ENCODE results near the gene KLHL2.
"Not testable (repeated sequence)": the region's sequence is repeated elsewhere in the genome, so short reads cannot be mapped to it uniquely, and the experiment has no call there.

Gene KLHL2, protein sequence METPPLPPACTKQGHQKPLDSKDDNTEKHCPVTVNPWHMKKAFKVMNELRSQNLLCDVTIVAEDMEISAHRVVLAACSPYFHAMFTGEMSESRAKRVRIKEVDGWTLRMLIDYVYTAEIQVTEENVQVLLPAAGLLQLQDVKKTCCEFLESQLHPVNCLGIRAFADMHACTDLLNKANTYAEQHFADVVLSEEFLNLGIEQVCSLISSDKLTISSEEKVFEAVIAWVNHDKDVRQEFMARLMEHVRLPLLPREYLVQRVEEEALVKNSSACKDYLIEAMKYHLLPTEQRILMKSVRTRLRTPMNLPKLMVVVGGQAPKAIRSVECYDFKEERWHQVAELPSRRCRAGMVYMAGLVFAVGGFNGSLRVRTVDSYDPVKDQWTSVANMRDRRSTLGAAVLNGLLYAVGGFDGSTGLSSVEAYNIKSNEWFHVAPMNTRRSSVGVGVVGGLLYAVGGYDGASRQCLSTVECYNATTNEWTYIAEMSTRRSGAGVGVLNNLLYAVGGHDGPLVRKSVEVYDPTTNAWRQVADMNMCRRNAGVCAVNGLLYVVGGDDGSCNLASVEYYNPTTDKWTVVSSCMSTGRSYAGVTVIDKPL

DNA sequence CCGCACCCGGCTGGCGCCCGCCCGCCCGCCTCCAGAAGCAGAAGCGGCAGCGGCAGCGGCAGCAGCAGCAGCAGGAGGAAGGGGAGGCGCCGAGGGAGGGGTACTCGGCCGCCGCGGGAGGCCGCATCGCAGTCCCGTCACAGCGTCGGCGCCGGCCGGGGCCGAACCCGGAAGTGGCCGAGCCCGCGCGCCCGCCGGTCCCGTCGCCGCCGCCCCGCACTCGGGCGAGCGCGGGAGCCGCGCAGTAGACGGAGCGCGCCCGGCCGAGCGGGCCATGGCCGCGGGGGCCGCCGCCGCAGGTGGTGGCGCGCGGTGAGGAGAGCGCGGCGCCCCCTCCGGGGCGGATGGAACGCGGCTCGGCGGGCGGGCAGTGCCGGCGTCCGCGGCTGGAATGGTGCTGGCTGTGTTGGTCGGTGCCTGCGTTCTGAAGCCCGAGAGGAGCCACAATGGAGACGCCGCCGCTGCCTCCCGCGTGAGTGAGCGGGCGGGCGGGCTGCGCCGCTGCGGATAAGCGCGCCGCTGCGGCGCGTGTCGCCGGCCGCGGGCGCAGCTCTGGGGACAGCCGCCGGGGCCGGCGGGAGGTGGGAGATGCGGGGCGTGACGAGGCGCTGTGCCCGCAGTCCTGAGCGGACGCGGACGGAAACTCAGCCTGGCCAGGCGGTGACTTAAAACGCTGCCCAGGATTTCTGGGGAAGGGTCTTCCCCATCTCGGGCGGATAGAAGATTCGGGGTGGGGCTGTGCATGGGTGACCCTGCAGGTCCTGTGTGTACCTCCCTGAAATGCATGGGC, at the start of gene KLHL2:
KLHL2 (plus strand) TSS at position 131 of the 790 bp plus-strand sequence; CDS start at position 447, 316 bp downstream.
- DNase-seq (ENCODE audit: low read depth): peak; percentile 71

GRCh38 chr4:165158762-165159161, 48.6 kb upstream of the KLHL2 start:
- no peak for DNase-seq (ENCODE audit: low read depth)

- no peak for DNase-seq (ENCODE audit: low read depth)
Measured at GRCh38 chr4:165164257-165164656, 43.1 kb upstream of the KLHL2 start.

GRCh38 chr4:165166872-165167271, 40.5 kb upstream of the KLHL2 start:
- DNase-seq (ENCODE audit: low read depth): not testable (repeated sequence)

DNA sequence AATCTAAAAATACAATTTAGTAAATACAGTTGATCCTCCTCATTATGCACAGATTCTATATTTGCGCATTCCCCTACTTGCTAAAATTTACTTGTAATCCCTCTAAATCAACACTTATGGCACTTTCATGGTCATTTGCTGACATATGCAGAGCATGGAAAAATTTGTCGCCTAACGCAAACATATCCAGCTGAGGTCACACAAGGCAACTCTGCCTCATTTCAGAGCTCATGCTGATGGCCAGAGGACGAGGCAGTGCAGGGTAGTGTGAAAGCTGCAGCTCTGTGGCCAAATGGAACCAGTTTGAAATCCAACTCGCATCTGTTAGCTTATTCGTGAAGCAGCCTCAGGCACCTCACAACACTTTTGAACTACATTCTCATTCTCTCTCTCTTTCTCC, 39.7 kb upstream of the KLHL2 start:
- no peak for DNase-seq (ENCODE audit: low read depth)

DNA sequence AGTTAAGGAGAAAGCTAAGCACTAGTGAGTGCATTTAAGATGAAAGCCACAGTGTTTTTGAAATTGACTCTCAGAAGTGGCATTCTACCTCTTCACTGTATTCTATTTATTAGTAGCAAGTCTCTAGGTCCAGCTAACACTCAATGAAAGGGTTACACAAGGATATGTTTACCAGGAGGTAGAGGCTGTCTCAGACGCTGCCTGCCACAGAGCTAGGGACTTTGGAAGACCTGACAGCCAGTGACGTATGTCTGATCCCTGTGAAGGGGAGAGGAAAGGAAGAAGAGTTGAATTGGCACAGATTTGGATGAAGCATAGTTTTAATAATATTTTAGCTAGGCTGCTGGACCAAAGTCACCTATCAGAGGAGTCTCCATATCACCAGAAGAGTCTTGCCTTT, 36.5 kb upstream of the KLHL2 start:
- DNase-seq (ENCODE audit: low read depth): no peak

- not testable (repeated sequence) for DNase-seq (ENCODE audit: low read depth)
Measured at GRCh38 chr4:165175470-165175869, 31.9 kb upstream of the KLHL2 start.

GRCh38 chr4:165175879-165176278, 31.5 kb upstream of the KLHL2 start:
- DNase-seq (ENCODE audit: low read depth): no peak

- DNase-seq (ENCODE audit: low read depth): no peak
Measured at GRCh38 chr4:165177725-165178666, 29.4 kb upstream of the KLHL2 start.

DNA sequence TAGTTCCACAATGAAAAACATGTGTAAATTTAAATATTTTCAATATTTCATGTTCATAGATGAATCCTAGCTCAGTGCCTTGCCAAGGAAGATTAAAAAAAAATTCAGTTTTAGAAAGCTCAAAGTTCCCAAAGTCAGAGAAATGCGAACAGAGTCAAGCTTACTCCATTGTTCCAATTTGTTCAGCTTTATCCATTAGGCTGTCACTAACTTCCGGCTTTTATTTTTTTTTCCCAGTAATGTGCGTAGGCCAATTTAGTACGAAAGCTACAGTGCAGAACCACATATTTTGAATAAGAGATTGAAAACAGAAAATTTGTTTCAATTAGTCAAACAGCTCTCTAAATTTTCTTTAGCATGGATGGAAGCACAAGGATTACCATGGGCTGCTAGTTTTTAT, 23.1 kb upstream of the KLHL2 start:
- no peak for DNase-seq (ENCODE audit: low read depth)

DNA sequence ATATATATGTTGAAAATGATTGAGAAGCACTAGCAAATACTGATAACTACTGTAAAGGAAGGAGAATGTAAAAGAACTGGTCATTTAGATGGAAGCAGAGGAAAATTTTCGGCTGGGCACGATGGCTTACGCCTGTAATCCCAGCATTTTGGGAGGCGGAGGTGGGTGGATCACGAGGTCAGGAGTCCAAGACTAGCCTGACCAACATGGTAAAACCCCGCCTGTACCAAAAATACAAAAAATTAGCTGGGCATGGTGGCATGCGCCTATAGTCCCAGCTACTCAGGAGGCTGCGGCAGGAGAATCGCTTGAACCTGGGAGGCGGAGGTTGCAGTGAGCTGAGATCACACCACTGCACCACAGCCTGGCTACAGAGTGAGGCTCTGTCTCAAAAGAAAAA, 22.4 kb upstream of the KLHL2 start:
- DNase-seq (ENCODE audit: low read depth): not testable (repeated sequence)

DNA sequence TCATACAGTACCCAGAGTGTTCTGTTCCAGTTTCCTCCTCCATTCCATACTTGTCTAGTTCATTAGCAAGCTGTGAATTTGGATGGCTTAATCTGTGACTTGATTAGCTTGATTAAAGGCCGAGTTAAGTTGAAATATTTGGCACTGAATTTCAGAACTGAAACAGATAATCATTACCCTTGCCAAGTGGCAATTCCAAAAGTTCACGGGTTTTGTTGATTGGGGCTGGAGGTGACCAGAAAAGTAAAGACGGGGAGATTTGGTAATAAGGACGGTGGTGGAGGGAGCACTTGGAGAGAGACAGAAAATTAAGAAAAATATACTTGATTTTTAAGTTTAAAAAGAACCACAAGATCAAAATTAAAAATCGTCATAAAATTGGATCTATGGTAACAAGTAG, 21.9 kb upstream of the KLHL2 start:
- DNase-seq (ENCODE audit: low read depth): no peak

DNA sequence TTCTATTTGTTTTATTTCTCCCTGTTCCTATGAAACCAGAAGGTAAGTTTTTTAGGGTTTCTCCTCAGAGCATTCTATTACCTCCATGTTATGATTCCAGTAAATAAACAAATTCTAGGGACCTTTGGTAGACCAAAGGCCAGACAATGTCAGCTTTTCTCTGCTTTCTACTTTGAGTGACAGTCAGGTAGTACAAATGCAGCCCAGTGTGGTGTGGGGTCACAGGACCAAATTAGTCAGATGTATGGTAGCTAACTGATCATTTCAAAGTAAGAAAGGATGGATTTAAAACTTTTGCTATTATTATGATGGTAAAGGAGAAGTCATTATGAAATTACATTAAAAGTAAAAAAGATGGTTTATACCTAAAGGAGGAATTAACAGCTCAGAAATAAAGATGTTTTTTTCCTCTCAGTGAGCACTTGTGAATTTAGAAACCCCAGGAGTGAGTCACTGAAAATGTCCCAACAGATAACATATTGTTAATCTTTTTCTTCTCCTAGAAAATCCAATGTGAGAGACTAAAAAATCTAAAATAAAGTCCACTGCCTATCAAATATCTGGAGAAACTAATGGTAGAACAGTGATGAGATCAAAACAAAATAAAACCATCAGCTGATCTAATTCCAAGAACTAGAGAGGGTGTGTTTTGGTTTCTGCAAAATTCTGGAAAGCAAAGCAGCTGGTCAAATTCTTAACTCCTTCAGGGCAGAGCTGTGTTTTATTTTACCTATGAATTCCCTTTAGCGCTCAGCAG, 16.6 kb upstream of the KLHL2 start:
- peak; percentile 14 for DNase-seq (ENCODE audit: low read depth)

DNA sequence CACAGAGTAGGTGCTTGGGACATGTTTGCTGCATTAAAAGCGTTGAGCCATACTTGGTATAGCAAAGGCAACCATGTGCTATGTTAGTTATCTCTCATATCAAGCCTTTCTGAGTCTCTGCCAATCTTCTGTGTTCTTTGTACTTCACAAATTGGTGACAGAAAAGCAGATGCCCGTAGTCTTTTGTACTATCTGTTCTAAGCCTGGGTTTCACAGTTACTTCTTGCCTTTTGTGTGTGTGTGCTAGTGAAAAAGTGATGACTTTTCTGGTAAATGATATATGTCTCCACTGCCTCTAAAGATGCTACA, 16.1 kb upstream of the KLHL2 start:
- no peak for DNase-seq (ENCODE audit: low read depth)

DNA sequence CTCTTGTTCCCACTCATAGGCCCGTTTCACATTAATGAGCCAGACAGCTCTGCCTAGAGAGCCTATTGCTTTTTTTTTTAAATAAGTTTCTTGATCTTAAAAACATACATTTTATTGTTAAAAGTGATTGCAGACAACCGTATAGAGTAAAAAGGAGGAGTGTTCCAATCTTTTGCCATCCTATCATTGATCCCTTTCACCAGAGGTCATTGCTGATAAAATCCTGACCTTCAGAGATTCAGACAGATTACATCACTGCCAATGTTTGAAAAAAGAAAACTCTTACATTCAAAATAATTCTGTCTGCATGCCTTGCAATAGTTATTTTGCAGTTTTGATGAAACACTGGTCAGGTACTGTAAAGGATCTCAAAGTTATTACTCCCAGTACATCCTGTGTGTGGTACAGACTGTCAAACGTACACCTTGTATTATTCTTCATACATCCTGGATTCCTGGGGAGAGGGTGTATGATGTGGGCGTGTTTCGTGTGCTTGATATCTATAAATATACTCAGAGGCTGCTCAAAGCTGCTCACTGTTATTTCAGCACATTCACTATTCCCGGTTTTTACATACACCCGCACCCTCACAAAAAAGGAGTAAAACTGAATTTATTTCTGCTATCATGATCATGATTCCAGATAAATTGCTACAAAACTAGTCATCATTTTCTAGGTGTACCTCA, 15.4 kb upstream of the KLHL2 start:
- DNase-seq (ENCODE audit: low read depth): no peak

GRCh38 chr4:165192500-165192898, 14.9 kb upstream of the KLHL2 start:
- DNase-seq (ENCODE audit: low read depth): no peak

GRCh38 chr4:165192956-165193355, 14.4 kb upstream of the KLHL2 start:
- DNase-seq (ENCODE audit: low read depth): no peak

DNA sequence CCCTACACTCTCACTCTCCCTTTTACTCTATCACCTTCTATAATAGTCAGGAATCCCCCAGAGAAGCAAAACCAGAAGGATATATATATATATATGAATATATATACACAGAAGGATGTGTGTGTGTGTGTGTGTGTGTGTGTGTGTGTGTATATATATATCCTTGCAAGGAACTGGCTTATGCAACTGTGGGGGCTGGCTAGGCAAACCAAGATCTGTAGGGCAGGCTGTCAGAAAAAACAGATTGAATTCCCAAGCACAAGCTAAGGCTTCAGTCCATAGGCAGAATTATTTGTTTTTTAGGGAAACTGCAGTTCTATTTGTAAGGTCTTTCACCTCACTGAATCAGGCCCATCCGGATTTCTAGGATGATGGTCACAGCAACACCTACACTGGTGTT, 13.0 kb upstream of the KLHL2 start:
- no peak for DNase-seq (ENCODE audit: low read depth)

DNA sequence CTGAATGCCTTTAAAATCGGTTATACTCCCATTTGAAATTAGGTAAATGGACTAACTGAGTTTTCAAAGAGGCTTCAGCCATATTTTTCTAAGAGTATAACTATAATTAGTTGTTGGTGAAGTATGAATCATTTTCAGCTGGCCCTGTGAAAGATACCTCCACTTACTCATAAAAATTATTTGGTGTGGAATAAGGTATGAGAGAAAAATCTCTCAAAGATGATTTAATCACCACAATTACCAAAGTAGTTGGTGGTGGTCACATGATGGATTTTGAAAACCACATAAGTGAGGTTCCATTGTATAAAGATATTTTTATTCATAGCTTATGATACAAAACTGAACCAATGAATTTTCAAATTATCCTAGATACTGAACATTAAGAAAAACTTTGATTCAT, 9.0 kb upstream of the KLHL2 start:
- no peak for DNase-seq (ENCODE audit: low read depth)

- no peak for DNase-seq (ENCODE audit: low read depth)
Measured at GRCh38 chr4:165199286-165199685, 8.1 kb upstream of the KLHL2 start.

- DNase-seq (ENCODE audit: low read depth): no peak
Measured at GRCh38 chr4:165199722-165200121, 7.6 kb upstream of the KLHL2 start.
